HG03060 (cell line): Measurements from ENCODE around the gene PKP3.
"Not testable (repeated sequence)": the region's sequence is repeated elsewhere in the genome, so short reads cannot be mapped to it uniquely, and the experiment has no call there.

Source experiments
- ATAC-seq: cut with Tn5 transposase; IDR thresholded peaks from one replicate; pipeline ENCODE4 v1.9.1; 2021; ENCODE audit warnings: low read depth, moderate number of reproducible peaks; ENCODE audit not compliant: unreplicated experiment

PKP3 gene

DNA sequence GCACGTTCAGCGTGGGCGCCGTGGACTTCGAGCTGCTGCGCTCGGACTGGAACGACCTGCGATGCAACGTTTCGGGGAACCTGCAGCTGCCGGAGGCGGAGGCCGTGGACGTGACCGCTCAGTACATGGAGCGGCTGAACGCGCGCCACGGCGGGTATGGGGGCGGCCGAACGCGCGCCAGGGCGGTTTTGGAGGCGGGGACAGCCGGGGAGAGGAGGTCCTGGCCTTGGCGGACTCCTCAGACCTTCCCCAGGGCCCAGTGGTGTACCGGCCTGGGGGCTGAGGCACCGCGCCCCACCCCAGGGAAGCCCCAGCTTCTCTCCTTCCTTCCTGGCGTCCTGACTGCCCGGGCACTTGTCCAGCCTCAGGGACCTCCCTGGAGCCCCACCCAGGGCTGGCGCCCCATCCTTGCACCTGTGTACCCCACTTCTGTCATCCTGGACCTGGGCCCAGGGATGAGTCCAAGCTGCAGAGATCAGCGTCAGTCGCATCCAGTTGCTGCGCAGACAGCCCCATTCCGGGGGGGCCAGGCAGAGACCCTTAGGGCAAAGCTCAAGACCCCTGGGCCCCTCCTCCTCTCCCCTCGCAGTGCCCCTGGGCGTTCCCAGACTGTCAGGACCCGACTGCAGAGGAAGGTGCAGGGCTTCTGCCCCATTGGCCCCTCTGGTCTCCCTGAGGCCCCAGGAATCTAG is 16.7 kb upstream of the PKP3 start:
- ATAC-seq, result no peak

DNA sequence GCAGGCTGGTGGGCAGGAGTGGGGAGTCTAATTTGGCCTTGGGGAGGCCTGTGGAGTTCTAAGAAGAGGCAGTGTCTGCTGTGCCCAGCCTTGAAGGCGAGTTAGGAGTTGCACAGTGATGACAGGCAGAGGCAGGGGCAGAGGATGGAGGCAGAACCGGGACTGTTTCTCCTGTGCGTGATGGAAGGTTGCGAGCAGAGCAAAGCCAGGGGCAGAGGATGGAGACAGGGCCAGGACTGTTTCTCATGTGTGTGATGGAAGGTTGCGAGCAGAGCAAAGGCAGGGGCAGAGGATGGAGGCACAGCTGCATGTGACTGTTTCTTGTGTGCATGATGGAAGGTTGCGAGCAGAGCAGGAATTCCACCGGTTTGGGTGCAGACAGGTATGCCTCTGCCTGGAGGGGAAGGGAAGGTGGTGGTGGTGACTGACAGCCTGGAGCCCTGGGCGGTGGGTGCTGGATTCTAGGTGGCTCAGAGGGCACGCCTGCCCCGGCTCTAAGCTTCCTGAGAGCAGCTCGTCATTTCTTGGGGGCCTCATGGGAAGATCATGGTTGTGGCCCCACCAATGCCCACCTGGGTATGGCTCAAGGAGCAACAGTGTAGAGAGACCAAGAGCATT is 16.0 kb upstream of the PKP3 start:
- ATAC-seq, result no peak

DNA sequence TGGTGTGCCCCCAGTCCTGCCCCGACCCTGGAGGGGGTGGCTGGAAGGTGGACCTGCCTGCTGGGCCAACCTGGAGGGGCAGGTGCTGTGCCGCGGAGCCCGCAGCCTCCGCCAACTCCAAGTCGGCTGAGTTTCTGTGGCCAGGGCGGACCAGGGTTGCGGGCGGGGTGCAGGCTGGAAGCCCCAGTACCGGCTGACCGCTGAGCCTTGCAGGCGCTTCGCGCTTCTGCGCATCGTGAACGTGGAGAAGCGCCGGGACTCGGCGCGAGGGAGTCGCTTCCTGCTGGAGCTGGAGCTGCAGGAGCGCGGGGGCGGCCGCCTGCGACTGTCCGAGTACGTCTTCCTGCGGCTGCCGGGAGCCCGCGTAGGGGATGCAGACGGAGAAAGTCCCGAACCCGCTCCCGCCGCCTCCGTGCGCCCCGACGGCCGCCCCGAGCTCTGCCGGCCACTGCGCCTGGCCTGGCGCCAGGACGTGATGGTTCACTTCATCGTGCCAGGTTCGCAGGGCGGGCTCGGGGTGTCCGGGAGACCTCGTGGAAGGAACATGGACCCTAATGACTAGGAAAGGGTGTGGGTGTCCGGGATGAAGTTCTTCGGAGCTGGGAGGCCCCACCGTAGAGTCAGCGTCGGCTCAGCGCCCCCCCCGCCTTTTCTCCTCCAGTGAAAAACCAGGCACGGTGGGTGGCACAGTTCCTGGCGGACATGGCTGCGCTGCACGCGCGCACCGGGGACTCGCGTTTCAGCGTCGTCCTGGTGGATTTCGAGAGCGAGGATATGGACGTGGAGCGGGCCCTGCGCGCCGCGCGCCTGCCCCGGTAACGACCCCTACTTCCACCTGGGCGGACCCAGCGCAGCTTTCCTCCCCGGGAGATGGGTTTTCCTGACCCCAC is 14.6 kb upstream of the PKP3 start:
- ATAC-seq, result no peak

DNA sequence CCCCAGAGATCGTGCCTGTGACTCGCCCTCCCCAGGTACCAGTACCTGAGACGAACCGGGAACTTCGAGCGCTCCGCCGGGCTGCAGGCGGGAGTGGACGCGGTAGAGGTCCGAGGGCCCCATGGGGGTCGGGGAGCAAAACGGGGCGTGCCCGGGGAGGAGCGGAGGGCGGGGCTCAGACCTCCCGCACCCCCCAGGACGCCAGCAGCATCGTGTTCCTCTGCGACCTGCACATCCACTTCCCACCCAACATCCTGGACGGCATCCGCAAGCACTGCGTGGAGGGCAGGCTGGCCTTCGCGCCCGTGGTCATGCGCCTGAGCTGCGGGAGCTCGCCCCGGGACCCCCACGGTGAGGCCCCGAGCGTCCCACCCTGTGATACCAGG is 13.9 kb upstream of the PKP3 start:
- no peak for ATAC-seq

DNA sequence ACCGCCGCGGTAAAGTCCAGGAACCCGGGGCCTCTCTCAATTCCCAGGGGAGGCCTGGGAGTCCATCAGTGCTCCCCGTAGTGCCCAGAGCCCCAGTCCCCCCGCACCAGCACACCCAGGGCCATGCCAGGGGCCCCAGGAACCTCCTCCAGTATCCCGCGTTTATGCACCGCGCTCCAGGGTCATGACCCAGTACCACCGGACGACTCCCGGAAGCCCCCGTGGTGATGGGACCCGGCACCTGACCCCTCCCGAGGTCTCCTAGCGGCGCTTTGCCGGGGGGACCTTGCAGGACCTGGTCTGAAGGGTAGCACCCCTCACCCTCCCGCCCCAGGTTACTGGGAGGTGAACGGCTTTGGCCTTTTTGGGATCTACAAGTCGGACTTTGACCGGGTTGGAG is 13.5 kb upstream of the PKP3 start:
- no peak for ATAC-seq

DNA sequence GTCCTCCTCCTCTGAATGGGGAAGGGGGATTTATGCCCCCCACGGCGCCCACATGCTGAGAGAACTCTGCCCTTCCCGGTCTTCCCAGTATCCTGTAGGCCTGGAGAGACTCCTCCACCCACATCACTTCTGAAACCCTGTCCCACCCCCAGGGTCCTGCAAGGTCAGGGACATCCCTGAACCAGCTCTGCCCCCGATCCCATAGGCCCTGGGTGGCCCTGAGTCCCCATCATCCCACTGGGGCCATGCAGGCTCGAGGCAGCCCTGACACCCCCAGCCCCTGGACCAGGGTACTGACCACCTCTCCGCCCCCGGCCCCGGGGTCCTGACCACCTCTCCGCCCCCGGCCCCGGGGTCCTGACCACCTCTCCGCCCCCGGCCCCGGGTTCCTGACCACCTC is 13.0 kb upstream of the PKP3 start:
- no peak for ATAC-seq

DNA sequence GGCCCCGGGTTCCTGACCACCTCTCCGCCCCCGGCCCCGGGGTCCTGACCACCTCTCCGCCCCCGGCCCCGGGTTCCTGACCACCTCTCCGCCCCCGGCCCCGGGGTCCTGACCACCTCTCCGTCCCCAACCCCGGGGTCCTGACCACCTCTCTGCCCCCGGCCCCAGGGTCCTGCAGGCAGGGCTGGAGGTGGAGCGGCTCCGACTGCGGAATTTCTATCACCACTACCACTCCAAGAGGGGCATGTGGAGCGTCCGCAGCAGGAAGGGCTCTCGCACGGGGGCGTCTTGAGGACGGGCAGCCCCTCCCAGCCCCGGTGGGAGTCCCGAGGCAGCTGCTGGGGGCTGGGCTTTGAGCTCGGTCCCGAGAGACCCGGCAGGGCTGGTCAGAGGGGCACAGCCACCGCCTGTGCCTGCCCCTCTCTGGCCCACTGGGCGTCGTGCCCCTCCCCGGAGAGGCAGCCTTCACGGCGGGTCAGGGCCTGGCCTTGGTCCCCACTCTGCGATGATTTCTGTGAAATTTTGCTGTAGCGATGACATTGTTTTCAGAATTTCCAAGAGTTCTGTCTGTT is 12.4 kb upstream of the PKP3 start:
- no peak for ATAC-seq

DNA sequence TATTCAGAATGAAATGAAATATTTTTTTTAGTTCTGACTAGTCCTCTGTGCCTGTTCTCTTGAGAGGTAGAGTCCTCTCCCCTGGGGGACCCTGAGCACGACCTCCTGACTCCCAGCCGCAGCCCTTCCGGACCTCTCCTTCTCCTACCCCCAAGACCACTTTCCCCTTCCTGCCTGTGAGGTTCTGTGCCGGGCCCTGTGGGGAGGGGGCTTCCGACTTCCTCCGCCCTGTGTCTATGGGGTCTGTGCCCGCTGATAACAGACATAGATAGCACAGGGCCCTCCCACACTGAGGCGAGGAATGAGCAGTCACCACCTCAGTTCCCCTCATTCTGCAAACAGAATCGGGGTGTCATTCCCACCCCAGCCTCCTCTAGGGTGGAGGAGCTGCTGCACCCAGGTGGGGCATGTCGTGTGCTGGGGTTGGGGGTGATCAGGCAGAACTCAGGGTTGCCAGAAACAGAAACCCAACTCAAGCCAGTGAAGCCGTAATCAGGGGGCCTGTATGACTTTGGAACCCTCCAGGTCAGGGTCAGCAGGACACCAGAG is 11.9 kb upstream of the PKP3 start:
- no peak for ATAC-seq

DNA sequence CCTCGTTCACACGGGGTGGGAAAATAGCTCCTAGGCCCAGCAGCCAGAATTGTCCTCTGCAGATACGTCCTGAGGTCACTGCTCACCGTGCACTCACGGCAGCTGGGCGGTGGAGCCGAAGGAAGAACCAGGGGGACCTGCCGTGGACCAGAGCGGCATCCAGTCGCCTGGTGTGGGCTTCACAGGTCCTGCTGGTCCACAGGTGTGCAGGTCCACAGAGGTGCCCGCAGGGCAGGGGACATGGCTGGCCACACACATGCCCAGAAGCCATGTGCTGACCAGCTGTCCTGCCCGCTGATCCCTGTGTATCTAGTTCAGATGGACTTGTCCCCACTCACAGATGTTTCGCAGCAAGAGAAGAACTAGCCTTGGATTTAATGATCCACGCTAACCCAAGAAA is 10.6 kb upstream of the PKP3 start:
- no peak for ATAC-seq

DNA sequence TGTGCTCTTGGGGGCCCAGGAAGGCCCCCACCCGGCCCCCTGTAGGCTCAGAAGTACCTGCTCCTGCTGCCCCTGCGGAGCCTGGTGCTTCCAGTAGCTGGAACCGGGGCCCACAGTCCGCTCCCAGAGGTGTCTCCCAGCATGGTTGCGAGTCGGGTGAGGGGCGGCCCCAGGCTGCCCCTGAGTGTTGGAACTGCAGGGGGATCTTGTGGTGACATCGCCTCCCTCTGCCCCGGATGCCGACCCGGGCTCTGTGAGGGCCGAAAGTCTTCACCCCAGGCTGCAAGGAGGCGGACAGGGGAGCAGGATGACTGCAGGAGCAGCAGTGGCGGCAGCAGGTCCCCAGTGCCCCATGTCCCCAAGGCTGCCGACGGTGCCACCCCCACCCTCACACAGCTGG is 9.5 kb upstream of the PKP3 start:
- ATAC-seq, result no peak

DNA sequence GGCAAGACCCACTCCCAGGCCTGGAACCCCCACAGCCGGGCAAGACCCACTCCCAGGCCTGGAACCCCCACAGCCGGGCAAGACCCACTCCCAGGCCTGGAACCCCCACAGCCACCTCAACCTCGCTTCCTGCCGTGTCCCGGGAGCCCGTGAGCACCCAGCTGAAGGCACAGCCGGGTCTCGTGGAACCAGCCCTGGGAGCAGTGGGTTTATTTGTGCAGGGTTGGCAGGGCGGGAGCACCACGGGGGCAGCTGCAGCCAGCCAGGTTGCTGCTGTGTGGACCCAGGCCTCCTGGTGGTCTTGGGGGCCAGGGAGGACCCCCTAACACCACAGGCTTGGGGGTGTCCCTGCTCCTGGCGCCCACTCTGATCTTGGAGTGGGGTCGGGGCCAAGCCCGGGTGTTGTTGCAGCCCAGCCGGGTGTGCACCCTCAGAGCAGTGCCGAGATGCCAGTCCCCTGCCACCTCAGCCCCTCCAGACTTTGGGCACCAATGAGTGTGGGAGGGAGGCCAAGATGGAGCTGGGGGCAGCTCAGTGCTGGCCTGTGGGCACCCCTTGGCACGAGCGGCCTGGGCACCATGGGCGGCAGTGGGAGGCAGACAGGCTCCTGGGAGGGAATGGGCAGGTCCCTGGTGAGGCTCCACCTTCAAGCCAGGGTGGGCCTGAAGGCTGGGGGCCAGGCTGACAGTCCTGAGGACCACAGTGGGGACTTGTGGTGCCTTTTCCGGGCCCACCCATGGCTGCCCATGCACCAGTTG is 8.2 kb upstream of the PKP3 start:
- ATAC-seq, result no peak

DNA sequence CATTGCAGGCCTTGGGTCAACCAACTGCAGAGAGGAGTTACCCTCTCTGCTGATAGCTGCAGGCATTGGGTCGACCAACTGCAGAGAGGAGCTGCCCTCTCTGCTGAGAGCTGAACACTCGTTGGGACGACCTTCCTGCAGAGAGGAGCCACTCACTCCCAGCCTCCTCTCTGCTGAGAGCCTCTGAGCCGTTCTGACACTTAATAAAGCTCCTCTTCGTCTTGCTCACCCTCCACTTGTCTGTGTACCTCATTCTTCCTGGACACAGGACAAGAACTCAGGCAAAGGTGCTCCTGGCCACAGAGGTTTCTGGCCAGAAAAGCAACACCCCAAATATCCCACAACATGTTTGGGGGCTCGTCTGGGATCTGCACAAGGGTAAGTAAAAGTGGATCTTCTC is 7.5 kb upstream of the PKP3 start:
- no peak for ATAC-seq

DNA sequence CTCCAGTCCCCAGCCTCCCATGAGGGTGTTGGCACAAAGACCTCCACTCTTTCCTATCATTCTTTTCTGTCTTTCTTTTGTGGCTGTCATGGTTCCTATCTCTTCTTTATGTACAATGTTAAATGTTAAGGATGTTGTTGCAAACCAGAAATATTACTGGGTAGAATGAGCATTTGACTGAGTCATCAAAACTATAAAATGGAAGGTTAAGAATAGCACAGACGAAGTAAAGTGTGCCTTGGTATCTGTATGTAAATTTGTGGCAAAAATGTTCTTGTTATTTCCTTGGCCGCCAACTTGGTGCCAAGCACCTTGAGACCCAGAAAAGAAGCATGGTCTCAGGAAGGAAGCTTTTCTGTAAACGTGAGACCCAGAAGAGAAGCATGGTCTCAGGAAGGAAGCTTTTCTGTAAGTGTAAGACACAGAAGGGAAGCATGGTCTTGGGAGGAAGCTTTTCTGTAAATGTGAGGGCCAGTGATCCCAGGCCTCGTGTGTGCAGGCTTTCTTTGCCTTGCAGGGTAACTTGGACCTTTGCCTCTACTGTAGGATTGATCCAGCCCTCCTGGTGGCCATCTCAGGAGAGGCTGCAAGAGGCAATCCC is 6.7 kb upstream of the PKP3 start:
- ATAC-seq, result no peak

DNA sequence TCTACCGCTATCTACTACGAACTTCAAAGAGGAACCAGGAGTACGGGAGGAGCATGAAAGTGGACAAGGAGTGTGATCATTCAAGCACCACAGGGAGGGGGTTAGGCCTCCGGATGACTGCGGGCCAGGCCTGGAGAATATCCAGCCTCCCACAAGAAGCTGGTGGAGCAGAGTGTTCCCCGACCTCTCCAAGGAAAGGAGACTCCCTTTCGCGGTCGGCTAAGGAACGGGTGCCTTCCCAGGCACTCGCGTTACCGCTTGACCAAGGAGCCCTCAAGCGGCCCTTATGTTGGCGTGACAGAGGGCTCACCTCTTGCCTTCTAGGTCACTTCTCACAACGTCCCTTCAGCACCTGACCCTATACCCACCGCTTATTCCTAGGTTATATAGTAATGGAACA is 4.6 kb upstream of the PKP3 start:
- ATAC-seq, result not testable (repeated sequence)

DNA sequence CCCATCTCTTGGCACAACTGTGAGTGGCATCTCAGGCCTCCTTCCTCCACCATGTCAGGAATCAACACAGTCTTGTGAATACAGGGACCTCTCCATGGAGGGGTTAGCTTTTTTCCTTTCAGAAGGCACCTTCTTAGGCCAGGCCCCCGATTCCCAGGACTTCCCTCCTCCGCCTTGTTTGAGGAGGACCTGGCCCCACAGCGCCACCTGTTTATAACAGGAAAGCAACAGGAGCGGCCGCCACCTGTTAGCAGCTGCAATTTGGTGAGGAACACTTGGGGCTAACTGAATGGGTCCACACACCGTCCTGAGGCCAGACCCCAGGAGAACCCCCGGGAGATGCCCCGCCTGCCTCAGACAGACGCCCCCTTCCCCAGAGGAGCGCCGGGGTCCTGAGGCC is 3.8 kb upstream of the PKP3 start:
- no peak for ATAC-seq

DNA sequence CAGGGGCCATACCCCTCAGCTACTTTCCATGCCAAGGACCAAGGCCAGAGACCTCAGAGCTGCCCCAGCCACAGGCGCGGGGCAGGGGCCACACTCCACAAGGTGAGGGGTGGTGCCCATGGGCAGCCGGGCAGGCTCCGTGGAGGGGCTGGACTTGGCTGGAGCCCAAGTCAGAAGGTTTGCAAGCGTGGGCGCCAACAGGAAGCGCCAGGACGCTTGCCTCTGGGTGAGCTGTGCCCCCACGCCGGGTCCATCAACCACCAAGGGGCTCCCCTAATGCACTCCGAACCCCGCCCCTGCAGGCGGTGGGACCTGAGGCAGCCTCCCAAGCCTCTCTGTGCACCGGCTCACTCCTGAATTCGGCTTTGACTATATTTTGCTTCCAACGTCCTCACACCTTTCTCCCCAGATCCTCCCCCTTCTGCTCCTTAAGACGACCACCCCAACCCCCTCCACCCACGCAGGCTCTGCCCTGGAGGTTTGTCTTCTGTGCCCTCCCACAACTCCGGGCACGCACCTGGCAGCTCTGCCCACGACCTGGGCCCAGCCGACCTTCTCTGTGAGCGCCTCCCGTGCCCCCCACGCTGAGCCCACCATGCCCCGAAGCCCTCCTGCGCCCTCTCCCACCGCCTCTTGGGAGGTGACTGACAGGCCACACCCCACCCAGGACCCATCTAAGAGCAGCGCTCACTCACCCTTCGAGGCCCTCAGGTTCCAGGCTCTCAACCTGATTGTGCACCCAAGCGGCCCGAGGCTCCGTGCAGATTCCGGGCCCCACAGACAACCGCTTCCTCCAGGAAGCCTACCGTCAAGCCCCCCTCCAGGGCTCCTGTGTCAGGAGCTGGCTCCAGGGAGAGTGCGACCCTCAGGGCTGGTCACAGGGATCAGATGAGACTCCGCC is 2.6 kb upstream of the PKP3 start:
- no peak for ATAC-seq

DNA sequence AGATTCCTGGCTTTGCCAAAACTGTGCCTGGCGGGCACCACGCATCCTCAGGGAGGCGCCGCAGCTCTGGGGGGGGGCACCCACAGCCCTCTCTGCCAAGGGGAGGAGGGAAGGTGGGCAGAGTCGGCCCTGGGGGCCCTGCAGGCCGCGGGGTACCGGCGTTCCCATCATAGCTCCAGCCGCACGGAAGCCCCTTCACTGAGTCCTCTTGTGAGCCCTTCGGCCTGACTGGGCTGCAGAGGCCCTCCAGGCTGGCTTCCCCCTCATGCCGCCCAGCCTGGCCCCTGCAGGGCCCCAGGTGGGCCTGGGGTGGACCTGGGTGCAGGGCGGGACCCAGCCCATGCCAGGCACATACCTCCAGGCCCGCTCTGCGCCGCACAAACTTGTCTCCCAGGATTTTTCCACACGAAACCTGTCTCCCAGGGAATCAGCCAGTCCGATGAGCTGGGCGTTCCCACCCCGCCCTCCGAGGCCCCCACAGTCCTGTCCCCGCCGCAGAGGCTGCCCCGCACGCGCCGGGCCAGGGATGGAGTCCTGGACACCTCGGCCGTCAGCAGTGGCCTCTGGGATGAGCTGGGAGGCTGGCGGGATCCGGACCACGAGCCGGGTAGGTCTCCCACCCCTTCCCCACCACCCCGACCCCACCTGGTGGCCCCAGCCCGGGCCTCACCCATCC is 1.8 kb upstream of the PKP3 start:
- ATAC-seq, result no peak

DNA sequence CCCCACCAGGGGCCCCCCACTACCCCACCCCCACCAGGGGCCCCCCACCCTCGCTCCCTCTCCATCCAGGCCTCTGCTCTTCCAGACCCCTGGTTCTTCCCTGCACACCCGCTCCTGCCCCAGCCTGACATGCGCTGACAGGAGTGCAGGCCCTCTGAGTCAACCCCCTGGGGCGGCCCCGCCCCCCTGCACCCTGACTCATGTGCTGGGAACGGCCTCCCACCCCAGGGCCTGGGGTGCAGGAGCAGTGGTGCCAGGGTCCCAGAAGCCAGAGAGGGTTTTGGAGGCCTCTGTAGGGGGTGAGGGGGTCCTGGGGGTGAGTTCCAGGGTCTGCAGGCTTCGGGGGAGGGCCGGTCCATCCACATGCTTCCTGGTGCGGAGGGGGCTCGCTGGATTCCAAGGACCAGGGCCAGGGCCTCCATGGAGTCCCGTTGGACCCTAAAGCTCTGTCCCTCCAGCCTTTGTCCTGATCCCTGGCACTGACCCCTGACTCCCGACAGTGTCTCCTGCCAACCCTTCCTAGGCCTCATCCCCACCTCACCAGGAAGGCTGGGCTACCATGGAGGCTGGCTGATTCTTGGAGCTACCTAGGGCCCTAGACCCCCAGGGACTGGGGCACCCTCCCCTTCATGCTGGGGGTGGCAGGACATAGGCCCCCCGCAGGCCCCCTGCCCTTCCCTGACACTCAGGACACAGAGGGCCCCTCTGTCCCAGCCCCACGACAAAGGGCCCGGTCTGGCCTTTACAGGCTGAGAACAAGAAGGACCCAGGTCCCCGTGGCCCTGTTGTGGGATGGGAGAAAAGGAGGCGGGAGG is 583 bp upstream of the PKP3 start:
- ATAC-seq, result no peak
